ENCODE results near the gene DDHD1.

DNA sequence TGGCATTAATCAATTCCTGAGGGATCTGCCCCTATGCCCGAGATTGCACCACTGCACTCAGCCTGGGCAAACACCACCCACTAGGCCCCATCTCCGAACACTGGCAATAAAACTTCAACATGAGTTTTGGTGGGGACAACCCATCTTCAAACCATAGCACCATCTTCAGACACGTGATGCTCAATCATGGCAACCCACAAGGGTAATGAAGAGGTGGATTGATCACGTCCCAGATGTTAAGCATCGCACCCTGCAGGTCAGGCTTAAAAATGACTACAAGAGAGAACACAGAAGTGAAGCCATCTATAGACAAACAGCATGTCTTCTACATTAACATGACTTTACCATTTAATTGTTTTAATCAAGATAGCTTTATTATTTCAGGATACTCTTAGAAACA, 42.8 kb upstream of the DDHD1 start:
- no peak; the same call in 1 of the 2 replicates for TF ChIP-seq CTCF (conservative IDR thresholded peaks at IDR 0.05; ENCODE audit: low read depth, low read length)
- no peak for TF ChIP-seq EZH2 (IDR thresholded peaks at IDR 0.05; ENCODE audit: low read length, unreplicated experiment)
